Measurements from ENCODE around the gene SYK. TPM values are rescaled to one million over a fixed set of nuclear protein-coding genes. Genes with fewer than 3 reads are reported as not detected.
"Not testable (repeated sequence)": the region's sequence is repeated elsewhere in the genome, so short reads cannot be mapped to it uniquely, and the experiment has no call there.

The SYK gene
- total RNA-seq (1 to 10 TPM; 5.0 to 7.7 TPM), total RNA-seq (0.38 to 0.58 reads per million in 2 donors)

DNA sequence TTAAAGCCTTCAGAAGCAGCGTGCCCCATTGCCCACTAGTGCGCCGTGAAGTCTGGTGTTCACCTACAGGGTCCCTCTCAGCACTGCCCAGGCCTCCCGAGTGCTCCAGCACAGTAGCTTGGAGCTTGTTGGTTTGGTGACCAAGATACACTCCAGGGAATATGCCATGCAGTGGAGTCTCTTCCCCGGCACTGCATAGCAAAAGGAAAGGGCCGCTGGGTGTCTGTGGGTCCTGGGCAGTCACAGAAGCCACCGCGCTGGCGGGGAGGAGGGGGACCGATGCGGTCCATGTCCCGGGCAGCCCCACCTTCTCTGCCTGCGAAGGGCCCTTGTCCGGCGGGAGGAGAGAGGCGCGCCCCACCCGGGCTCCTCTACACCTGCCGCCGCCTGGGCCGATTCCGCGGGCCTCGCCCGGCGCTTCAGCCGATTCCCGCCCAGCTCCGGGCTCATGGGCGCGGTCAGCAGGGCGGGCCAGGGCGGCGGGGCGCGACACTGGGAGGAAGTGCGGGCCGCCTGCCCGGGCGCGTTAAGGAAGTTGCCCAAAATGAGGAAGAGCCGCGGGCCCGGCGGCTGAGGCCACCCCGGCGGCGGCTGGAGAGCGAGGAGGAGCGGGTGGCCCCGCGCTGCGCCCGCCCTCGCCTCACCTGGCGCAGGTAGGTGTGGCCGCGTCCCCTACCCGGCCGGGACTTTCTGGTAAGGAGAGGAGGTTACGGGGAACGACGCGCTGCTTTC lies at the start of gene SYK:
TSS of gene SYK (plus strand) at position 579 of the 732 bp plus-strand sequence. CDS start 42,080 bp downstream, outside the sequence.
- H3K4me1 Mint-ChIP-seq = peaks cover 7% of the 10 kb centered on the region
- peak; percentile 73 for ATAC-seq

DNA sequence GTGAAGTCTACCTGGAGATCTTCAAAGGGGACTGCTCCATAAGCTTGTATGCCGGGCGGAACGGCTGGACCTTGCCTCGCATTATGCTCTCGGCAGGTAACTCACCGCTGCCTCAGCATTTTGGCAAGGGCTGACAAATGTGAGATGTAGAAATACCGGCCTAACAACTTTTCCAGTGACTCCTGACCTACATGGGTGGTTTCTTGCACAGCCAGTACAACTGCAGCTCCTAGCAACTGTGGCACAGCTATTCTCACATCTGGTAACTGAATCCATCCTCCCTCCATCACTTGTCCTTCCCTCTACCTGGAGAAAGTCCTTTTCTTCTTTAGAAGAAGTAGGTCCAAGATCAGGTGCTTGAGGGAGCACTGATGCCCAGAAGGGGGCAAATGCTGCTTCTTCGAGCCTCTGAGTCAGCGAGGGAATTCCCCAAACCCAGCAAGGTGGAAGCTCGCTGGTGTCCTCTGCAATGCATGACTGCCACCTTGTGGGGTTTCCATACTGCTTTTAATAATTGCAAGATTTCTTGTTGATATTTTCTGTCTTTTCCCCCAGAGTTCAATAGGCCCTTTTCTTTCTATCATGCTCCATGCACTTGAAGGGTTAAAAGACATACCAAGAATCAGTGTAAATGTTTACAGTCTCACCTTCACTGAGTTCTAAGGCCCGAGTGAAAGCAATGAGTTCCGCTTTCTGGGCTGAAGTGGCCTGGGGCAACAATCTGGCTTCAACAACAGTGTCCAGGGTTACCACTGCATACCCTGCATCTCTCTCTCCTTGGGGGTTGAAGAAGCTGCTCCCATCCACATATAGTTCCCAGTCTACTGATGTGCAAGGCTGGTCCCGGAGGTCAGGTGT lies 45.9 kb upstream of the SYK start:
- not testable (repeated sequence) for H3K27me3 Mint-ChIP-seq; ATAC-seq; H3K4me3 Mint-ChIP-seq; H3K27ac Mint-ChIP-seq; H3K4me1 Mint-ChIP-seq; H3K9me3 ChIP-seq (ENCODE audit: control insufficient read depth, low read length, poor library complexity, severe bottlenecking); H3K36me3 Mint-ChIP-seq (ENCODE audit: low read depth)
- DNase-seq = peak in 1 of 3 donors; percentile 18

More for the DNA sequence above, at the start of gene SYK:
- H3K27me3 Mint-ChIP-seq = peaks cover 88% of the 10 kb centered on the region
- H3K27ac Mint-ChIP-seq = no peak within 1 kb of the TSS
- no peaks in the 10 kb centered on the region for H3K36me3 Mint-ChIP-seq (ENCODE audit: low read depth)
- DNase-seq = no peak
- H3K9me3 ChIP-seq (ENCODE audit: control insufficient read depth, low read length, poor library complexity, severe bottlenecking) = no peaks in the 10 kb centered on the region
- H3K4me3 Mint-ChIP-seq = peak within 1 kb of the TSS; percentile 67

DNA sequence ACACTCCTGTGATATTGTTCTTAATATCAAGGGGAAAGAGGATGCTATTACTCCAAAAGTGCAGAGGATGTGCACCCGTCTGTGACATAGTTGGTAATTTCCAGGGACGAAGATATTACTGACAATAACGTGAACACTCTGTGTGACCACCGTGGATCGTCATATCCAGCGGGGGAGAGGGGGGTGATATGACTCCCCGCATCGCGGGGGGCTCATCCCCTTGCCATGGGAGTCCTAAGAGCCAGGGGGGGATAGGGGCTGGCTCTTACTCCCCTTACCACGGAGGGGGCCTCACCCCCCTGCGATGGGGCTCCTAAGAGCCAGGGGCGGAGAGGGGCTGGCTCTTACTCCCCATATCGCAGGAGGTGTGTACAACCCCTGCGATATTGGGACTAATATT lies 41.0 kb upstream of the SYK start:
- not testable (repeated sequence) for DNase-seq; H3K4me3 Mint-ChIP-seq; H3K9me3 ChIP-seq (ENCODE audit: control insufficient read depth, low read length, poor library complexity, severe bottlenecking); H3K36me3 Mint-ChIP-seq (ENCODE audit: low read depth); ATAC-seq; H3K27ac Mint-ChIP-seq; H3K4me1 Mint-ChIP-seq
- peaks cover 14% of the 10 kb centered on the region for H3K27me3 Mint-ChIP-seq

DNA sequence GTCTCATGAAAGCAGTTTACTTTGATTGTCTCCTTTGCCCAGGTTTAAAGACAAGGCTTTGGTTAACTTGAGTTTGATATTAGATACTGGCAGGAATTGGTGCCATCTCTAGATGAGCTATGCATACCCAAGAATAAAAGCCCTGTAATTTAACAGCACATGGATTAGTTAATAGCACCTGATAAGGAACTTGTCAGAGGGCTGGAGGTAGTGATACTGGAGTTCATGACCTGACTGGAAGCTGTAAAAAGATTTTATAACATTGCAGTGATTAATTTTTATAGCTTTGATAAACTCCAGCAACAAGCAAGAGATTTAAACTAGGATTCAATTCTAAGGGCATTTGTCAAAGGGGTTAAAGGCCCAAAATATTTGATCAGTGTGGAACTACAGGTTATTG lies 34.9 kb upstream of the SYK start:
- Mint-ChIP-seq H3K27me3 (peaks cover 29% of the 10 kb centered on the region), H3K4me1 (no peaks in the 10 kb centered on the region), H3K36me3 (ENCODE audit: low read depth) (peaks cover 1% of the 10 kb centered on the region), H3K4me3 (no peak overlapping the region), H3K27ac (no peak overlapping the region)
- no peak for DNase-seq
- ATAC-seq = no peak
- no peaks in the 10 kb centered on the region for H3K9me3 ChIP-seq (ENCODE audit: control insufficient read depth, low read length, poor library complexity, severe bottlenecking)

DNA sequence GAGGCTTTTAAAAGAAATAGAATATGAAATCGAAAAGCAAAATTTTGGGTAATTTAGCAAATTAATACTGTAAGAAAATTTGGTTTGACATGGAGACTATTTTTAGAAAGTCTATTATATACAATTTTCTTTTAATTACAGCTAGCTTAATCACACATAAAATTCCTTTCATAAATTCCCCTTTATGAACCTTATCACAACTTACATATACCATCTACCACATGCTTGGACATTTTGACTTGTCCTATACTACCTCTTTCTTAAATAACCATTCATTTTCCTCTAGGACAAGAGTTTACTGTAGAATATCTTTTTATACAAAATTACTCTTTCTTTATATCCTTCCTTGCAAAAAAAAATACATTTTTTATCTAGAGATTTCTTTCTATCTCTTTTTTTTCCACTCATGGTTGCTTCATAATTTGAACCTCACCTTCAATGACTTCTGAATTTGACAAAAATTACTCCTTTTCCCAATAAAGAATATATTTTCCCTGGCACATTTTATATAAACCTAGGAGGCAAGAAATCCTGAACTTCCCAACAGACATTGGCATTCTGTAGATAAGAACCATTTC lies 34.0 kb upstream of the SYK start:
- no peak for ATAC-seq
- no peak overlapping the region for H3K27ac Mint-ChIP-seq
- H3K36me3 Mint-ChIP-seq (ENCODE audit: low read depth) = peaks cover 3% of the 10 kb centered on the region
- no peak overlapping the region for H3K4me3 Mint-ChIP-seq
- no peak for DNase-seq
- no peaks in the 10 kb centered on the region for H3K9me3 ChIP-seq (ENCODE audit: control insufficient read depth, low read length, poor library complexity, severe bottlenecking)
- no peaks in the 10 kb centered on the region for H3K4me1 Mint-ChIP-seq
- peaks cover 31% of the 10 kb centered on the region for H3K27me3 Mint-ChIP-seq

DNA sequence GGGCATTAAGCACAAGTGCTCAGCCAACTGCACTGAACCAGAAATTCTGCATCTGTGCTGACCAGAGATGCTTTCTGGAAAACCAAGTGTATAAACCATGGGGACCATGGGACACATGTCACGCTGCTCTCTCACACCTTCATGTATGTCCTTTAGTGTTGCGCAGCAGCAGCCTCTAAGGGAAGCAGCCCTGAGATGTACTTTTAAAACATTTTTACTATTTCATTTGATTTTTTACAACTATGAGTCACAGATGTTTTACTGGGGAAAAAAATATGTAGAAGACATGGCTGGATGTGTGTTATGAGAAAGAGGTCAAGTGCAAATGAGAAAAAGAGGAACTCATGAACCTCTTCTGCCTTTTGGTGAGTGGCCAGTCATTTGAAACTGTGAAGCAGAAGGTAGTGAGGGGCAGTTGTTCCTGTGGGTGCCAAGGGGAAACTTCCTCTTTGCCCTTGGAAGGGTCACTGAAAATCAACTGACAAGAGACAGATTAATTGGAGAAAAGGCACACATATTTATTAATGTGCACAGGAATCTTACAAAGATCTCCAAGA lies 31.4 kb upstream of the SYK start:
- Mint-ChIP-seq H3K4me1 (no peaks in the 10 kb centered on the region), H3K27ac (no peak overlapping the region), H3K4me3 (no peak overlapping the region), H3K27me3 (peaks cover 34% of the 10 kb centered on the region), H3K36me3 (ENCODE audit: low read depth) (peaks cover 3% of the 10 kb centered on the region)
- no peaks in the 10 kb centered on the region for H3K9me3 ChIP-seq (ENCODE audit: control insufficient read depth, low read length, poor library complexity, severe bottlenecking)
- DNase-seq (no peak), ATAC-seq (no peak)

DNA sequence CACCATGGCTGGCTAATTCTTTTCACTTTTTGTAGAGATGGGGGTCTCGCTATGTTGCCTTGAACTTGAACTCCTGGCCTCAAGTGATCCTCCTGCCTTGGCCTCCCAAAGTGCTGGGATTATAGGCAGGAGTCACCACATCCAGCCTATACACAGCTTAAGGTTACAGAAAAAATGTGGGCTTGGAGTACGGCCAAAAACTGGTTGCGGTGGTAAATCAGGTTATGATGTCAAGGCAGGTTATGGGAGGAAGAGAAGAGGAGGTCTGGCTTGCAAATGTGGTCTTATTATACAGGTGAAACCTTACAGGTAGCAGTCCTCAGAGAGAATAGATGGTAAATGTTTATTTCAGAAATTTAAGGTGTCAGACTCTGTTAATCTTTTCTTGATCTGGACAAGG lies 30.7 kb upstream of the SYK start:
- no peak overlapping the region for H3K27ac Mint-ChIP-seq
- no peaks in the 10 kb centered on the region for H3K9me3 ChIP-seq (ENCODE audit: control insufficient read depth, low read length, poor library complexity, severe bottlenecking)
- no peaks in the 10 kb centered on the region for H3K4me1 Mint-ChIP-seq
- H3K27me3 Mint-ChIP-seq = peaks cover 32% of the 10 kb centered on the region
- H3K36me3 Mint-ChIP-seq (ENCODE audit: low read depth) = peaks cover 3% of the 10 kb centered on the region
- DNase-seq = no peak
- no peak for ATAC-seq
- no peak overlapping the region for H3K4me3 Mint-ChIP-seq

DNA sequence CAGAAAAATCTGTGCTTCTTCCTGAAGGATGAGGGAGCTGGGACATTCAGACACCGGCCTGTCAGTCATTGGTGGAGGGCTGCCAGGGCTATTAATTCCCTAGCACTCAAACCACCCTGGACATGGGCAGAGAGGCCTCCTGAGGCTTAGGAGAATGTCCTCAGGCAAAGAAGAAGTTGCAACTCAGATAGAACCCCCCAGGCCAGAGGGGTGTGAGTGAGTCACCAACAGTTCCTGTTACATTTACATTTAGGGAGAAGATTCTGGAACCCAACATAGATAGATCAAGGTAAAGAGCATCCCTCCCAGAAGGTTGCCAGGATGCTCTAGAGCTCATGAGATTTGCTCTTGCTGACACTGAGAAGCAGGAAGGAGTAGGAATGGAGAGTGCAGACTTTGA lies 29.2 kb upstream of the SYK start:
- no peak for ATAC-seq
- DNase-seq = no peak

DNA sequence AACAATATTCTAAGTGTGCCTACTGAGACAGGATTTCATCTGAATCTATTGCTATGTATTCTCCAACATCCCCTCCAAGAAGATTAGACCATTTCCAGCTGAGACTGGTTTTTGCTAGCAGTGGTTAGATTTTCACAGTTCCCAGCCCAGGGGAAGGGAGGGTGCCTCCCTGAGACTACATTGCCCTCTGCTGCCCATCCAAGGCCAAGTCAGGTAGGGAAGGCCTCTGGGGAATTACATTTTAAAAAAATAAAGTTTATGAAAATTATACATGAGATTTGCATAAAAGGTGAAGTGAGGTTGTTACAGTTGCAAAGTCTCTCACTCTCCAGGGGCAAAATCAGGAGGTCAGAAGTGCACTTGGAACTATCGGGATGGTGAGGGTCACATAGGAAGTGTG lies 28.0 kb upstream of the SYK start:
- H3K9me3 ChIP-seq (ENCODE audit: control insufficient read depth, low read length, poor library complexity, severe bottlenecking) = no peaks in the 10 kb centered on the region
- H3K27me3 Mint-ChIP-seq = peaks cover 39% of the 10 kb centered on the region
- no peak overlapping the region for H3K4me3 Mint-ChIP-seq
- ATAC-seq = no peak
- H3K27ac Mint-ChIP-seq = no peak overlapping the region
- DNase-seq = no peak
- peaks cover 3% of the 10 kb centered on the region for H3K36me3 Mint-ChIP-seq (ENCODE audit: low read depth)
- no peaks in the 10 kb centered on the region for H3K4me1 Mint-ChIP-seq

More for the DNA sequence above, 29.2 kb upstream of the SYK start:
- H3K27me3 Mint-ChIP-seq = peaks cover 32% of the 10 kb centered on the region
- no peak overlapping the region for H3K27ac Mint-ChIP-seq
- H3K9me3 ChIP-seq (ENCODE audit: control insufficient read depth, low read length, poor library complexity, severe bottlenecking) = no peaks in the 10 kb centered on the region
- no peak overlapping the region for H3K4me3 Mint-ChIP-seq
- H3K36me3 Mint-ChIP-seq (ENCODE audit: low read depth) = peaks cover 3% of the 10 kb centered on the region
- H3K4me1 Mint-ChIP-seq = no peaks in the 10 kb centered on the region

DNA sequence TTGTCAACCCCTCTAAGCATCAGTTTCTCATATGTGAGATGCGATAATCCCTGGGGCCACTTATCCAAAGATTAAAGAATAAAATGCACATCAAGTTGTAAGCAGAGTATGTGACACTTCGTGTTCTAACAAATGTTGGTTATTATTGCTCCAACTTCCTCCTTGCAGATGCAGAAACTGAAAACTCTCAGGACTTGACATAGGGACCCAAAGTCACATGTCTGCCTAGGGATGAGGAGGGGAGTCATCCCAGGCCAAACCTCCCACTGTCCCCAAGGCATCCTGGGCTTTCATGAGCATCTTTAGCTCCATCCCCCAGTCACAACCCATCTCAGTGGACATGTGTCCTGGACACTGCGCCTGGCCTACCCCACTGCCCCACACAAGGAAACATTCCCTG lies 27.5 kb upstream of the SYK start:
- no peak overlapping the region for H3K4me3 Mint-ChIP-seq
- H3K27me3 Mint-ChIP-seq = peaks cover 43% of the 10 kb centered on the region
- H3K27ac Mint-ChIP-seq = no peak overlapping the region
- DNase-seq (no peak), ATAC-seq (no peak)
- H3K9me3 ChIP-seq (ENCODE audit: control insufficient read depth, low read length, poor library complexity, severe bottlenecking) = no peaks in the 10 kb centered on the region
- H3K36me3 Mint-ChIP-seq (ENCODE audit: low read depth) = peaks cover 3% of the 10 kb centered on the region
- no peaks in the 10 kb centered on the region for H3K4me1 Mint-ChIP-seq

DNA sequence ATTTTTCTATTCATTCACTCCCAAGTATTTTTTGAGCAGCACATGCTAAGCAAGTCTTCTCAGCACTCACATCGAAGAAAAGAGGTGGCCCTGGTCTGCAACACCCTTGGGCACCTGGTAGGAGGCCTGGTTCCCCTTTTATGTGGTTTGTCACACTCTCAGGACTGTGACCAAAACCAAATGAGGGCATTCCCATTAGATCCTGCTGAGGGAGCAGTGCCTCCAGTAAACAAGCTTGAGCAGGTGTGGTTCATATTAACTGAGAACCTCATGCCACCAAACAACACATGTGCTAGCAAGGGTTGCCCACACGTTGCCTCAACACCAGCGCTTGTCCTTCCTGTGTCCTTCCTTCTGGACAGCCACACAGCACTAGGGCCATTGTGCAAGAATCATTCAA lies 26.9 kb upstream of the SYK start:
- Mint-ChIP-seq H3K36me3 (ENCODE audit: low read depth) (peaks cover 3% of the 10 kb centered on the region), H3K4me3 (no peak overlapping the region), H3K27ac (no peak overlapping the region), H3K27me3 (peaks cover 43% of the 10 kb centered on the region), H3K4me1 (no peaks in the 10 kb centered on the region)
- no peaks in the 10 kb centered on the region for H3K9me3 ChIP-seq (ENCODE audit: control insufficient read depth, low read length, poor library complexity, severe bottlenecking)
- DNase-seq (no peak), ATAC-seq (peak; percentile 63)

DNA sequence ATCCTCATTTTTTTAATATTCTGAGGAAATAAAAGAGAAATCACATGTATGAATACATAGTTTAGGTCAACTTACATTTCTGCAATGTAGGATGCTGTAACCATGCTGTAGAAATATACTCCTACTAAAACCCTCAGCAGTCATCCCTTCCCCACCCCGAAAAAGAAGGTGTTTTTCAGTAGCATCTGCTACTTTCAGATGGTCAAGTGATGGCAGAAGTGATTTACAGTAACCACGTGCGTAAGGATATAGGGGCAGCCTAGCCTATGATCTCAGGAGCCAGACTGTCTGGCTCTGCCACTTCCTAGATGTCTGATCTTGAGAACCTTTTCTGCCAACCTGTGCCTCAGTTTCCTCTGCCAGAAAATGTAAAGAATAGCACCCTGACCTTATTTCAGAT lies 26.0 kb upstream of the SYK start:
- Mint-ChIP-seq H3K4me3 (no peak overlapping the region), H3K4me1 (no peaks in the 10 kb centered on the region), H3K27me3 (peaks cover 39% of the 10 kb centered on the region), H3K36me3 (ENCODE audit: low read depth) (peaks cover 3% of the 10 kb centered on the region), H3K27ac (no peak overlapping the region)
- no peak for ATAC-seq
- no peak for DNase-seq
- H3K9me3 ChIP-seq (ENCODE audit: control insufficient read depth, low read length, poor library complexity, severe bottlenecking) = no peaks in the 10 kb centered on the region

DNA sequence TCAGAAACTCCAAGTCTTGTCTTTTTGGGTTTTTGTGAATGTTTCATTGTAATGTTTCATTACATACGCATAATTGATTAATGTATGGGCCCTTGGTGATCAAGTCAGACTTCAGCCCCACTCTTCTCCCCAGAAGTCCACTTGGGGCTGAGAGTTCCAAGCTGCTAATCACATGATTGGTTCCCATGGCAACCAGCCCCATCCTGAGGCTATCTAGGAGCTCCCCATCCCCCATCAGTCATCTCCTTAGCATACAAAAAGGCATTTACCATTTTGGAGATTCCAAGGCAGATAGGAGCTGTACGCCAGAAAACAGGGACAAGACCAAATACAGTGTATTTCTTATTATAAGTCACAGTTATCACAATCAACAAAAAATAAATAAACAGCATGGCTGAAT lies 22.9 kb upstream of the SYK start:
- H3K4me3 Mint-ChIP-seq = no peak overlapping the region
- DNase-seq (no peak), ATAC-seq (no peak)
- no peak overlapping the region for H3K27ac Mint-ChIP-seq
- no peaks in the 10 kb centered on the region for H3K36me3 Mint-ChIP-seq (ENCODE audit: low read depth)
- H3K9me3 ChIP-seq (ENCODE audit: control insufficient read depth, low read length, poor library complexity, severe bottlenecking) = no peaks in the 10 kb centered on the region
- H3K4me1 Mint-ChIP-seq = no peaks in the 10 kb centered on the region
- H3K27me3 Mint-ChIP-seq = peaks cover 45% of the 10 kb centered on the region

Measured in T-helper 17 cell (primary cell).